Middle frontal gyrus (tissue), 1 donor: ENCODE results near the gene PITRM1.

Source experiments
- DNase-seq: peaks from one replicate; pipeline ENCODE4 v3.0.0-alpha.2; 2015; ENCODE audit warnings: low spot score; ENCODE audit errors: extremely low spot score

The PITRM1 gene

GRCh38 chr10:3141351-3142005 lies 31.1 kb downstream of the PITRM1 start:
- no peak for DNase-seq

GRCh38 chr10:3140280-3140679 lies 32.3 kb downstream of the PITRM1 start:
- no peak for DNase-seq

GRCh38 chr10:3139216-3139910 lies 33.2 kb downstream of the PITRM1 start:
- no peak for DNase-seq

GRCh38 chr10:3137958-3138726 lies 34.4 kb downstream of the PITRM1 start:
- DNase-seq: no peak

GRCh38 chr10:3136763-3137611 lies 35.6 kb downstream of the PITRM1 start:
- peak; percentile 40 for DNase-seq

- DNase-seq: no peak
Measured at GRCh38 chr10:3136336-3136735, 36.2 kb downstream of the PITRM1 start.

- DNase-seq: no peak
Measured at GRCh38 chr10:3135006-3135405, 37.6 kb downstream of the PITRM1 start.

- DNase-seq: no peak
Measured at GRCh38 chr10:3133948-3134347, 38.6 kb downstream of the PITRM1 start.

GRCh38 chr10:3132036-3133025 lies 40.3 kb downstream of the PITRM1 start:
- no peak for DNase-seq

GRCh38 chr10:3131098-3131497 lies 41.5 kb downstream of the PITRM1 start:
- no peak for DNase-seq

GRCh38 chr10:3129581-3130340 lies 42.8 kb downstream of the PITRM1 start:
- DNase-seq: no peak

GRCh38 chr10:3128379-3129130 lies 44.0 kb downstream of the PITRM1 start:
- DNase-seq: no peak

GRCh38 chr10:3127921-3128320 lies 44.7 kb downstream of the PITRM1 start:
- DNase-seq: no peak

GRCh38 chr10:3126741-3127346 lies 45.7 kb downstream of the PITRM1 start:
- no peak for DNase-seq

GRCh38 chr10:3126249-3126648 lies 46.3 kb downstream of the PITRM1 start:
- DNase-seq: no peak

GRCh38 chr10:3125527-3126170 lies 46.9 kb downstream of the PITRM1 start:
- DNase-seq: no peak

GRCh38 chr10:3124412-3125175 lies 48.0 kb downstream of the PITRM1 start:
- no peak for DNase-seq
